ENCODE data around the gene COL13A1. TPM values are rescaled to one million over a fixed set of nuclear protein-coding genes. Genes with fewer than 3 reads are reported as not detected.

The COL13A1 gene
- total RNA-seq, 2 experiments from 2014 or later: not detected

DNA sequence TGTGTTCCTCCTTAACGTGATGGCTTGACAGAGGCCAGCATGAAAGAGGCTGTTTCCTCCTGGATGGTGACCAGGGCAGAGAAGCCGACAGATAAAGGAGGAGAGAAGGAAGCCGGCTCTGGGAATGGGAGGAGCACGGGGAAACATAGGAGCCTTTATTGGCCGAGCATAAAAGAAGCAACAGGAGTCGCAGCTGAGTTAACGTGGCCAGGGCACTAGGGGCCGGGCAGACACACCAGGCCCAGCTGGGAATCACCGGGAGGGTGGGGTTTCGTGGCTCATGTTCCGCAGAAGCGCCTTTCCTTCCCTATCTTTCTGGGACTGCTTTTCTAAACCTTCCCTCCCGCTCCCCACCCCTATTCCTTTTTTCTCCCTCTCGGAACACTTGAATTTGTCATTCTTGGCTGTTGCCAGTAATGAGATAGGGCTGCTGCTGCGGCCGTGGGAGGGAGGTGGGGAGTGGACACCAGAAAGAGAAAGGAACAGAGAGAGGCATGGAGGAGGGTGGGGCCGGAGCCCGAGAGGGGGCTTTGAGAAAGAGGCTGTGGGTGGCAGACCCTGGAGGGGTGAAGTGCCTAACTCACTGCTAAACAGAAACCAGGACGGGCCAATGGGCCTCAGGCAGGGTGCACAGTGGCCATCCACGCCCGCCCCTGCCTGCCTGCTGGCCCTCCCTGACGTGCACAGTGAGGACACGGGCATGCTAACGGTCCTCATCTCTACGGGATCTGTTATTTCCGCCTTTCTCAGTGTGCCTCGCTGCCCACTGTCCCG lies 65.2 kb downstream of the COL13A1 start:
- CTCF ChIA-PET: no interaction called here
- intact Hi-C loops (cut with micrococcal nuclease): no loop called here
- no peaks in the 10 kb centered on the region for H3K9me3 Mint-ChIP-seq
- H3K4me3 Mint-ChIP-seq: no peak overlapping the region
- H3K36me3 Mint-ChIP-seq (ENCODE audit: low read depth): no peaks in the 10 kb centered on the region
- no peaks in the 10 kb centered on the region for H3K4me1 Mint-ChIP-seq (ENCODE audit: low read depth)
- DNase-seq: no peak
- H3K27me3 Mint-ChIP-seq (ENCODE audit: low read depth): no peaks in the 10 kb centered on the region
- no peak overlapping the region for H3K27ac Mint-ChIP-seq

DNA sequence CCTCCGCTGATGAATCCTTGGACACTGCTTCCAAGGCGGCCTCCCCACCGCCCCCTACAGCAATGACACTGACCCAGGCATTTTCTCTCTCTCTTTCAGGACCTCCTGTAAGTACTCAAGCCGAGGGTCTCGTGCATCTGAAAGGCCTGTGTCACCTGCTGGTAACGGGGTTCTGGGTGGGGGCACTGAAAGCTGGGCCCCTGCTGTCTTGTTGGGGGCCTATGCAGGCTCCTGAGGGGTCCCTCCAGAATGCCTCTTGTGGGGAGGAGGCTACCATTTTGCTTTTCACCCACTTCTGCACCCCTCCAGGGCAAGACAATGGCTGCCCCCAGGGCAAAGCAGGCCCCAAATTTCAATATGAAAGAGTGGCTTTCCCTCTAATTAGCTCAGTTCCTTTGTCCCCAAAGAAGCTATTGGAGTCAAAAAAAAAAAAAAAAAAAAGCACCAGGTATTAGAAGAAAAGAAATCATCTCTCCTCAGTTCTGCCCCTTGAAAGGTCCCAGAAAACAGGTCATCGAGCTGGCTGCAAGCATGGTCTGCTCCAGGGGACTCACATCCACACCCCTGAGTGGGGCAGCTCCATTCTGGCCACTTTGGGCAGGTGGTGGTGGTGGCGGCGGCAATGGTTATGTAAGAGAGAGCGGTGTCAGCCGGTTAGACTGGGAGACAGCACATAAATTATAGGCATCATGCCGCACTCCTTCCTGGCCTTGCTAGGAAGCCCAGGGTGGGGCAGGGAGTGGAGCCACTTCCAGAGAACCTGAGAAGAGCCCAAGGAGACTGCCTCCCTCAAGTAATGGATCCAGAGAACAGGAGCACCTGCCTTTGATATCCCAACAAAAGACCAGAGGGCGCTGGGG lies 66.2 kb downstream of the COL13A1 start:
- no peak for DNase-seq
- Mint-ChIP-seq H3K4me1 (ENCODE audit: low read depth) (no peaks in the 10 kb centered on the region), H3K27me3 (ENCODE audit: low read depth) (no peaks in the 10 kb centered on the region), H3K36me3 (ENCODE audit: low read depth) (no peaks in the 10 kb centered on the region), H3K4me3 (no peak overlapping the region), H3K9me3 (no peaks in the 10 kb centered on the region), H3K27ac (no peak overlapping the region)
- CTCF ChIA-PET: interaction anchor here (0.6 kb wide), 2 partner anchors 152 to 407 kb away, joined by 4 read pairs; no protein-coding TSS in a partner anchor
- intact Hi-C loops (cut with micrococcal nuclease): no loop called here

DNA sequence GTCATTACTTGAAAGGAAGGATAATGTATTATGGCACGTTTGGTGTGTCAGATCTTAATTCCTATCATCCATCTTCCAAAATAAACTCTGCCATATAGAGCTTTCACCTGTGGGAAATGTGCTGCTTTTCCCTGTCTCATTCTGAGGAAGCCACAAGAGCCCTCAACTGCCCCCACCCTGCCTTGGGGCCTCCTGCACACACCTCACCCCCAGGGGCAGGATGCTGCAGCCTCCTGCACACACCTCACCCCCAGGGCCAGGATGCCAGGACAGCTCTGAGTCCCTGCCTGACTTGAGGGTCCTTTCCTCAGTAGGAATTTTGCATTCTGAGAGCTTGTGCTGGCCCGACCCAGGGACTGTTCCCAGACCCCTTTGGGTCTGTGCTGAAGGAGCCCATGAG lies 67.1 kb downstream of the COL13A1 start:
- no peak overlapping the region for H3K27ac Mint-ChIP-seq
- H3K4me3 Mint-ChIP-seq: no peak overlapping the region
- CTCF ChIA-PET: no interaction called here
- intact Hi-C loops (cut with micrococcal nuclease): no loop called here
- DNase-seq: no peak
- no peaks in the 10 kb centered on the region for H3K27me3 Mint-ChIP-seq (ENCODE audit: low read depth)
- H3K9me3 Mint-ChIP-seq: no peaks in the 10 kb centered on the region
- no peaks in the 10 kb centered on the region for H3K36me3 Mint-ChIP-seq (ENCODE audit: low read depth)
- no peaks in the 10 kb centered on the region for H3K4me1 Mint-ChIP-seq (ENCODE audit: low read depth)

DNA sequence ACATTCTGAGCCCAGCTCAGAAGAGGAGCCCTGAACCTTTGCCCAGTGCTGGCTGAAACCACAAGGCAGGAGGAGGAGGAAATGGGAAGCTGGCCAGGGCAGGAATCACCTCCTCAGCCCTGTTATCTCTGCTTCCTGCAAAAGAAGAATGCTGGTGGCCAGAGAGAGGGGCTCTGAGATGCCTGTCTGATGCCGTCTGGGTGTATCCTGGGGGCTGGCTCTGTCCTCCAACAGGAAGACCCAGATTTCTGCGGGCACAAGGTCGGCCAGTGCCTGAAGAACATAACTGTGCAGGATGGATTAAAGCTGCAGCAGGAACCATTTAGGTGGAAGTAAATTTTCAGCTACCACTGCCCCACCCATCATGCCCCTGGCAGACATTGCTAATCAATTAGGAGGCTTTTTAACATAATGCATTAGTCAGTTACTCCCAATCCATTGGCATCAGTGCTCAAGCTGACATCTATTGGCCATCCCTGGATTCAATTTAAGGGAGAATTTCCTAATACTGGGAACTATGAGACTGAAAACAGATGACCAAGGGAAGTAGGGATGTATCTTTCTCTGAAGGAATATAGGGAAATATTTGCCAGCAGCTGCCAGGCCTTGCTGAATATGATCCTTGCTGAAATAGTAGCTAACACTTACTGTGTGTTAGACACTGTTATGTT lies 67.7 kb downstream of the COL13A1 start:
- CTCF ChIA-PET: no interaction called here
- intact Hi-C loops (cut with micrococcal nuclease): no loop called here
- Mint-ChIP-seq H3K9me3 (no peaks in the 10 kb centered on the region), H3K4me1 (ENCODE audit: low read depth) (no peaks in the 10 kb centered on the region), H3K4me3 (no peak overlapping the region), H3K27me3 (ENCODE audit: low read depth) (no peaks in the 10 kb centered on the region), H3K36me3 (ENCODE audit: low read depth) (no peaks in the 10 kb centered on the region), H3K27ac (no peak overlapping the region)
- DNase-seq: no peak

DNA sequence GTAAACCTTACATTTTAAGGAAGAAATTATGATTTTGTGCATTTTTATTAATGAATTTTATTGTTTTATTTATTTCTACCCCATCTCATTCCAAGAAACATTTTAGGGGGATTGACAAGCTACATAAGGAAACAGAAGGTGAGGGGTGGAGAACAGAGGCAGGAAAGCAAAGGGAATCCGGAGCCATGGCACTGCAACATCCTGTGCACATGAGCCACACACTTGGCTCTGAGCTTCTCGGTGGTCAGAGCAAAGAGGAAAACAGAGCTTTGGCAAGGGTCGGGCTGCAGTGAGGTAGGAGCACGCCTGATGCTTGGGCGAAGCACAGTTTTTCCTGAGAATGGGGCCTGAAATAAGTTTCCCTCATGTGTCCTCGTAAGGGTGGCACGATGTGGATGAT lies 68.9 kb downstream of the COL13A1 start:
- Mint-ChIP-seq H3K4me3 (no peak overlapping the region), H3K9me3 (no peaks in the 10 kb centered on the region), H3K4me1 (ENCODE audit: low read depth) (no peaks in the 10 kb centered on the region), H3K27ac (no peak overlapping the region), H3K27me3 (ENCODE audit: low read depth) (no peaks in the 10 kb centered on the region), H3K36me3 (ENCODE audit: low read depth) (no peaks in the 10 kb centered on the region)
- intact Hi-C loops (cut with micrococcal nuclease): no loop called here
- CTCF ChIA-PET: interaction anchor here (0.5 to 0.7 kb wide), 3 partner anchors 240 to 494 kb away, joined by 3 to 5 read pairs (median 4); no protein-coding TSS in a partner anchor
- no peak for DNase-seq

DNA sequence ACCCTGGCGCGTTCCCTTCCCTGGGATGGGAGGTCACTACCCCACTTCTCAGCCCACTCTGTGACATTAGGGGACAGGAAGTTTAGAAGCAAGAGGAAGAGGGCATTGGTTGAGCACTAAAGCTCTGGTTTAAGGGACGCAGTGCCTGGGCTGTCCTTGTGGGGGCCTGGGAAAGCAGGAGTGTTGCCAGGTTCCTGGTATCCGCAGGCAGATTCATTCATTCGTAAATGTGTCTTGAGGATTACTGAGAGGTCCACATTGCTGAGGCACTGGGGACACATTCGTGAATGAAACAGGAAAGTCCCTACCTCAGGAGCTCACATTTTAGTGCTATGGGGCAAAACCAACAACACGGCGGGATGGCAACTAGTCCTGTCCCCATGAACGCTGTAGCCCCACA lies 69.4 kb downstream of the COL13A1 start:
- intact Hi-C loops (cut with micrococcal nuclease): no loop called here
- no peak for DNase-seq
- no peaks in the 10 kb centered on the region for H3K9me3 Mint-ChIP-seq
- no peak overlapping the region for H3K4me3 Mint-ChIP-seq
- CTCF ChIA-PET: interaction anchor here (0.7 kb wide), 2 partner anchors 239 to 488 kb away, joined by 3 to 5 read pairs; no protein-coding TSS in a partner anchor
- no peaks in the 10 kb centered on the region for H3K27me3 Mint-ChIP-seq (ENCODE audit: low read depth)
- H3K27ac Mint-ChIP-seq: no peak overlapping the region
- H3K36me3 Mint-ChIP-seq (ENCODE audit: low read depth): no peaks in the 10 kb centered on the region
- H3K4me1 Mint-ChIP-seq (ENCODE audit: low read depth): no peaks in the 10 kb centered on the region

DNA sequence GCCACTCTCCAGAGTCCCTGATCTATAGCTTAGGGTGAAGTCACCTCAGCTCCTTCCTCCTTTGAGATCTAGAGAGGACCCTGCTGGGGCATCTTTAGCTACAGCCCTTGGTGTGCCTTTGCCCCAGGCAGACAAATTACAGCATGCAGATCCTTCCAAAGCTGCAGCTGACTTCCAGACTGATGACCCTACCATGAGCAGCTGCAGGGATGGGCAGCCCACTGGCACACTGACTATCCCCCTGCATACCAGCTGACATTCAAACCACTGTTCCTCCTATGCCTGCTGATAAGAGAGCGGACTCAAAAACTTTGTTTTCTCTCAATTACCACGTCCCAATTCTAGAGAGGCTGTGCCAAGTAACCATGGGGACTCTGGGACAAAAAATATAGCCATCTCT lies 70.6 kb downstream of the COL13A1 start:
- CTCF ChIA-PET: no interaction called here
- Mint-ChIP-seq H3K36me3 (ENCODE audit: low read depth) (no peaks in the 10 kb centered on the region), H3K27ac (no peak overlapping the region), H3K27me3 (ENCODE audit: low read depth) (no peaks in the 10 kb centered on the region), H3K4me1 (ENCODE audit: low read depth) (no peaks in the 10 kb centered on the region), H3K4me3 (no peak overlapping the region), H3K9me3 (no peaks in the 10 kb centered on the region)
- no peak for DNase-seq
- intact Hi-C loops (cut with micrococcal nuclease): no loop called here

DNA sequence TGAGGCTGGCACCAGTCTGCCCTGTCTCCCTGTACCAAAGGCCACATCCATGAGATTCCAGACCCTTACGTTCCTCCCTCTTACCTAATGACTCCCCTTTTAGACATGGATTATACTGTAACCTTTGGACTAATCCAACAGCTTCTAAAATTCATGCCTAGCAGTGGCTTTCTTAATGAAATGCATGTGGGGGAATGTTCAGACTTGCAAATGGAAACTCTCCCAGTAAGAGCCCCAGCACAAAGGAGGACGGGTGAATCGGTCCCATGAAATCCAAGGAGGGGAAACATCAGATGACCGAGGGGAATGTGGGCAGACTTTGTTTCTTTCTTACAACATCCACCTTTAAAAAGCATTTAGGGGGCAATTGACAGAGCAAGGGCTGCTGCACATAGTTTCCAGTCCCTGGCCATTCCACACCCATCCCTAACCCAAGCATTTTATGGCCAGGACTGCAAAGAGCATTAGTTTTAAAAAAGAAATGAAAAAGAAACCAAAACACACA lies 71.5 kb downstream of the COL13A1 start:
- Mint-ChIP-seq H3K4me3 (no peak overlapping the region), H3K4me1 (ENCODE audit: low read depth) (no peaks in the 10 kb centered on the region), H3K27me3 (ENCODE audit: low read depth) (no peaks in the 10 kb centered on the region), H3K27ac (no peak overlapping the region), H3K36me3 (ENCODE audit: low read depth) (no peaks in the 10 kb centered on the region), H3K9me3 (no peaks in the 10 kb centered on the region)
- no peak for DNase-seq
- CTCF ChIA-PET: no interaction called here
- intact Hi-C loops (cut with micrococcal nuclease): no loop called here

DNA sequence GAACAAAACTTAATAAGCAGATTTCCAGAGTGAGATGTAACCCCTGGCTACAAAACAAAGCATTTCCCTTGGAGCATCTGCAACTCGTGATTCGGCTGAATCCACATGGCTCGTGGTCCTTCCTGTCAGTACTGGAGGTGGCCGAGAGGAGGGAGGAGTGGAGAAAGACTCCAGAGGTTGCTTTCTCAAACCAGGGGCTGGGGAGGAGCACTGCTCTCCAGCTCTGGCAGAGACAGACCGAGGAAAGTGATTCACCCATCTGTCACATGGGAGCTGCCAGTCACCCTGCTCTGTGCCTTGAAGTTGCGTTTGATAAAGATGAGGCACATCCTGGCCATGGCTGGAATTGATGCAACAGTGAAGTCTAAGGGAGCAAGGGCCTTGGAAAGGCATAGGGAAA lies 72.7 kb downstream of the COL13A1 start:
- no peaks in the 10 kb centered on the region for H3K36me3 Mint-ChIP-seq (ENCODE audit: low read depth)
- CTCF ChIA-PET: no interaction called here
- no peak overlapping the region for H3K4me3 Mint-ChIP-seq
- H3K27ac Mint-ChIP-seq: no peak overlapping the region
- no peaks in the 10 kb centered on the region for H3K9me3 Mint-ChIP-seq
- intact Hi-C loops (cut with micrococcal nuclease): no loop called here
- DNase-seq: no peak
- no peaks in the 10 kb centered on the region for H3K27me3 Mint-ChIP-seq (ENCODE audit: low read depth)
- no peaks in the 10 kb centered on the region for H3K4me1 Mint-ChIP-seq (ENCODE audit: low read depth)

DNA sequence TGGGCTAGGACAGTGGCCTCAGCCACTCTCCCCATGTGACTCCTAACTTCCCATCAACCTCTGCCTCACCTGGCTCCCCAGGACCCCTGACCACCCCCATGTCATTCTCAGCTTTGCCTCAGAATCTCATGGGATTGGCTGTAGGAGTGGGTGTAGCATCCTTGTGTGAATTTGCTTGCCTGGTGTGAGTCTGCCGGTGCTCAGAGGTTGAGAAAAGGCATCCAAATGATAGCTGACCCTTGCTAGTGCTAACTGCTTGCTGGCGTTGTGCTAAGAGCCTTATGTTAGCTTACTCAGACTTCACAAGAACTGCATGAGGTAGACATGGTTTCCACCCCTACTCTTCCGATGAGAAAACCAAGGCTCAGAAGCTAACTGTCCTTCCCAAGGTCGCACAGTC lies 74.2 kb downstream of the COL13A1 start:
- Mint-ChIP-seq H3K36me3 (ENCODE audit: low read depth) (no peaks in the 10 kb centered on the region), H3K27ac (no peak overlapping the region), H3K9me3 (no peaks in the 10 kb centered on the region), H3K4me3 (no peak overlapping the region), H3K27me3 (ENCODE audit: low read depth) (peaks cover 2% of the 10 kb centered on the region), H3K4me1 (ENCODE audit: low read depth) (no peaks in the 10 kb centered on the region)
- no peak for DNase-seq
- CTCF ChIA-PET: interaction anchor here (0.8 to 0.9 kb wide), 2 partner anchors 38 to 67 kb away, joined by 3 to 4 read pairs; no protein-coding TSS in a partner anchor
- intact Hi-C loops (cut with micrococcal nuclease): no loop called here

DNA sequence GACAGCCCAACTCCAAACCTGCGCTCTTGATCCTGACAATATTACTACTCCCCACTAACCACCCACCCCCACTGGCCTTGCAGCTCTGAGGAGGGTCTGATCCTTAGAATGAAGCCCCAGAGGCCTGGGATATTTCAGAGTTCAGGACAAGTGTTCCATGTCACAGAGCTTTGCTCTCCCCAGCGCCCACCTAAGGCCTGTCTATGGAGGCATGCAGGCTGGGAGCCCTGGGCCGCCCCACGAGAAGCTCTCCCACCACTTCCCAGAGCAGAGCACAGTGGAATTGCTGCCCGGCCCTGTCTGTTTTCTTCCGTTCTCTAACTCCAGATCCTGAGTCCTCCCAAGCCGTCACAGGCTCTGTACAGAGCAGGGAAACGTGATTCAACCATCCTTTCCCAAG lies 74.6 kb downstream of the COL13A1 start:
- Mint-ChIP-seq H3K4me1 (ENCODE audit: low read depth) (no peaks in the 10 kb centered on the region), H3K9me3 (no peaks in the 10 kb centered on the region), H3K27ac (no peak overlapping the region), H3K36me3 (ENCODE audit: low read depth) (no peaks in the 10 kb centered on the region), H3K4me3 (no peak overlapping the region), H3K27me3 (ENCODE audit: low read depth) (peaks cover 2% of the 10 kb centered on the region)
- CTCF ChIA-PET: interaction anchor here (0.8 to 0.9 kb wide), 2 partner anchors 38 to 67 kb away, joined by 3 to 4 read pairs; no protein-coding TSS in a partner anchor
- no peak for DNase-seq
- intact Hi-C loops (cut with micrococcal nuclease): no loop called here

DNA sequence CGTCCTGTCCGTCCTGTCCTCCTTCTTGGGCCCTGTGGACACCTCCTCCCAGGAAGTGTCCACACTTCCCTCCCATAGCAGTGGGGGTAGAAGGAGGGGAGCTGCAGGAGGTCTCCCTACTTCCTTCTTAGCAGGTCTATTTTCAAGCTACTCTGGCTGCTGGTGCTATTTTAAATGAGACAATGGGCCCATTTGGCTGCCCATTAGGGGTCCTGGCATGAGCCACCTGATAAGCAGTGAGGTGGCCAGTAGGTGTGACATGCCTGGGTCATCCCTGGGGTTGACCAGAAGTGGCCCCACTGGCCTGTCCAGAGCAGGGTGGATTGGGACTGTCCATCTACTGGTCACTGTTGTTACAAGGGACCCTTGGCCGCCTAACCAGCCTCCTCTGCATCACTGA lies 75.2 kb downstream of the COL13A1 start:
- Mint-ChIP-seq H3K27ac (no peak overlapping the region), H3K4me3 (no peak overlapping the region), H3K36me3 (ENCODE audit: low read depth) (no peaks in the 10 kb centered on the region), H3K27me3 (ENCODE audit: low read depth) (peaks cover 2% of the 10 kb centered on the region), H3K4me1 (ENCODE audit: low read depth) (no peaks in the 10 kb centered on the region), H3K9me3 (no peaks in the 10 kb centered on the region)
- CTCF ChIA-PET: no interaction called here
- intact Hi-C loops (cut with micrococcal nuclease): no loop called here
- DNase-seq: no peak
